ENCODE data around the gene DEAF1.

Gene DEAF1

DNA sequence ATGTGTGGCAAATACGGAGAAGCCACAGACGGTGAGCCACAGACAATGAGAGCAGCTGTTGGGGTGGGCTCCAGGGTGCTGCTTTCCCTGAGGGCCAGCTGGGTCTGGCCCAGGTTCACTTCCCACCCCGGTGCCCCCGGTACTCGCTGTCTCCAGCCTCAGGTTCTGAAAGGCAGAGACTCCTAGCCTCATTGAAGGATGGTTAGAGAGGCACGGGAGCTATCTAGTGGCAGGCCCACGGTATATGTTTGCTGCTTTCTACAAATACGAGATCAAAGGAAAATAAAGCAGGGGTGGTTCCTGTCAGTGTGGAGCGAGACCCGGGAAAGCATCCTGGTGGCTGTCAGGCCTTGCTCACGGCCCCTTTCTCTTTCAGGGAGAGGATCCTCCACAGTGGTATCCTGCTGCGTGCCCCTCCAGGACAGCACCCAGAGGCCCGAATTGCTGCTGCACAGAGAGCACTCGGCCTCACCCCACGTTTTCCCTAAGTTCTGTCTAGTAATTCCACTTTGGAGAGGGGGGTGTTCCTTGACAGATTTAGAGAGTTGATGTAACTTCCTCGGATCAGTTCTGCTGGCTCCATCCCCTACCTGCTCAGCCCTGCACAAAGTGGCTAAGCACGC, 3.6 kb upstream of the DEAF1 start:
- H3K4me3 ChIP-seq (replicated peaks; ENCODE audit: insufficient read depth, low read length), result no peak overlapping the region

DNA sequence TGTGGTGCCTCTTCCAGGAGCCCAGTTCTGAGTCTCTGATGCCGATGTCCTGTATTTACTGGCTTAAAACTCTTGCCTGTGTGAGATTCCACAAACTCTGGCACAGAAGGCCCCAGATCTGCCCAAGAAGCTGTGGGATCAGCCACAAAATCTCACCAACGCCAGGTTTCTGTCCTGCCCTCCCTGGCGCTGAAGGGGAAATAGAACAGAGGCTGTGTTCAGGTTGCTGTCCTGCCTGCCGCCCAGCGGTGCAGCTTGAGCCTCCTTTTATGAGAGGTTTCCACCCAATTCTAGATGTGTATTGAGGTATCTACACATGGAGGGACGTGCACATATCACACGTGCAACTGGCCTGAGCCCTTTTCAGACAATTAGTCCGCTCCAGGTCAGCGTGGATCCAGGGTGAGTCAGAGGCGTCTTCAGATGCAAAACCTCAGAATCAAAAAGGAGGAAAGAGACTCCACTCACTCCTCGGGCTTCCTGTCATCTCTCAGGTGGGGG, 2.8 kb upstream of the DEAF1 start:
- H3K27me3 ChIP-seq (ENCODE audit: insufficient read depth, poor library complexity, severe bottlenecking), result no peaks in the 10 kb centered on the region
- H3K4me3 ChIP-seq (replicated peaks; ENCODE audit: insufficient read depth, low read length), result peak overlapping the region; percentile 14
- peak overlapping the region; percentile 100 for H3K27ac ChIP-seq (replicated peaks)
- peak in 1 of 2 experiments; percentile 50 for DNase-seq (ENCODE audit: low read depth in 1 of 2, low spot score in 1 of 2)
- TF ChIP-seq, protein P1, sequence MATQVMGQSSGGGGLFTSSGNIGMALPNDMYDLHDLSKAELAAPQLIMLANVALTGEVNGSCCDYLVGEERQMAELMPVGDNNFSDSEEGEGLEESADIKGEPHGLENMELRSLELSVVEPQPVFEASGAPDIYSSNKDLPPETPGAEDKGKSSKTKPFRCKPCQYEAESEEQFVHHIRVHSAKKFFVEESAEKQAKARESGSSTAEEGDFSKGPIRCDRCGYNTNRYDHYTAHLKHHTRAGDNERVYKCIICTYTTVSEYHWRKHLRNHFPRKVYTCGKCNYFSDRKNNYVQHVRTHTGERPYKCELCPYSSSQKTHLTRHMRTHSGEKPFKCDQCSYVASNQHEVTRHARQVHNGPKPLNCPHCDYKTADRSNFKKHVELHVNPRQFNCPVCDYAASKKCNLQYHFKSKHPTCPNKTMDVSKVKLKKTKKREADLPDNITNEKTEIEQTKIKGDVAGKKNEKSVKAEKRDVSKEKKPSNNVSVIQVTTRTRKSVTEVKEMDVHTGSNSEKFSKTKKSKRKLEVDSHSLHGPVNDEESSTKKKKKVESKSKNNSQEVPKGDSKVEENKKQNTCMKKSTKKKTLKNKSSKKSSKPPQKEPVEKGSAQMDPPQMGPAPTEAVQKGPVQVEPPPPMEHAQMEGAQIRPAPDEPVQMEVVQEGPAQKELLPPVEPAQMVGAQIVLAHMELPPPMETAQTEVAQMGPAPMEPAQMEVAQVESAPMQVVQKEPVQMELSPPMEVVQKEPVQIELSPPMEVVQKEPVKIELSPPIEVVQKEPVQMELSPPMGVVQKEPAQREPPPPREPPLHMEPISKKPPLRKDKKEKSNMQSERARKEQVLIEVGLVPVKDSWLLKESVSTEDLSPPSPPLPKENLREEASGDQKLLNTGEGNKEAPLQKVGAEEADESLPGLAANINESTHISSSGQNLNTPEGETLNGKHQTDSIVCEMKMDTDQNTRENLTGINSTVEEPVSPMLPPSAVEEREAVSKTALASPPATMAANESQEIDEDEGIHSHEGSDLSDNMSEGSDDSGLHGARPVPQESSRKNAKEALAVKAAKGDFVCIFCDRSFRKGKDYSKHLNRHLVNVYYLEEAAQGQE (IDR thresholded peaks at IDR 0.05; ENCODE audit: insufficient replicate concordance, low read depth), result no peak
- TF ChIP-seq GABPA (IDR thresholded peaks at IDR 0.05; ENCODE audit: low read depth) (no peak), SPI1 (IDR thresholded peaks at IDR 0.05; ENCODE audit: borderline replicate concordance, low read depth) (no peak), POLR2AphosphoS5 (IDR thresholded peaks at IDR 0.05; ENCODE audit: low read depth) (no peak)
- TF ChIP-seq, protein P2, sequence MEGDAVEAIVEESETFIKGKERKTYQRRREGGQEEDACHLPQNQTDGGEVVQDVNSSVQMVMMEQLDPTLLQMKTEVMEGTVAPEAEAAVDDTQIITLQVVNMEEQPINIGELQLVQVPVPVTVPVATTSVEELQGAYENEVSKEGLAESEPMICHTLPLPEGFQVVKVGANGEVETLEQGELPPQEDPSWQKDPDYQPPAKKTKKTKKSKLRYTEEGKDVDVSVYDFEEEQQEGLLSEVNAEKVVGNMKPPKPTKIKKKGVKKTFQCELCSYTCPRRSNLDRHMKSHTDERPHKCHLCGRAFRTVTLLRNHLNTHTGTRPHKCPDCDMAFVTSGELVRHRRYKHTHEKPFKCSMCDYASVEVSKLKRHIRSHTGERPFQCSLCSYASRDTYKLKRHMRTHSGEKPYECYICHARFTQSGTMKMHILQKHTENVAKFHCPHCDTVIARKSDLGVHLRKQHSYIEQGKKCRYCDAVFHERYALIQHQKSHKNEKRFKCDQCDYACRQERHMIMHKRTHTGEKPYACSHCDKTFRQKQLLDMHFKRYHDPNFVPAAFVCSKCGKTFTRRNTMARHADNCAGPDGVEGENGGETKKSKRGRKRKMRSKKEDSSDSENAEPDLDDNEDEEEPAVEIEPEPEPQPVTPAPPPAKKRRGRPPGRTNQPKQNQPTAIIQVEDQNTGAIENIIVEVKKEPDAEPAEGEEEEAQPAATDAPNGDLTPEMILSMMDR (IDR thresholded peaks at IDR 0.05; ENCODE audit: insufficient read depth, low read length), result no peak

More for the DNA sequence above, 3.6 kb upstream of the DEAF1 start:
- Histone ChIP-seq H3K27ac (replicated peaks) (no peak overlapping the region), H3K27me3 (ENCODE audit: insufficient read depth, poor library complexity, severe bottlenecking) (no peaks in the 10 kb centered on the region)
- TF ChIP-seq POLR2AphosphoS5 (IDR thresholded peaks at IDR 0.05; ENCODE audit: low read depth) (no peak), SPI1 (IDR thresholded peaks at IDR 0.05; ENCODE audit: borderline replicate concordance, low read depth) (no peak), GABPA (IDR thresholded peaks at IDR 0.05; ENCODE audit: low read depth) (no peak)
- TF ChIP-seq, protein P1 (IDR thresholded peaks at IDR 0.05; ENCODE audit: insufficient replicate concordance, low read depth), result no peak
- TF ChIP-seq, protein P2 (IDR thresholded peaks at IDR 0.05; ENCODE audit: insufficient read depth, low read length), result no peak
- DNase-seq (ENCODE audit: low read depth in 1 of 2, low spot score in 1 of 2), result no peak

DNA sequence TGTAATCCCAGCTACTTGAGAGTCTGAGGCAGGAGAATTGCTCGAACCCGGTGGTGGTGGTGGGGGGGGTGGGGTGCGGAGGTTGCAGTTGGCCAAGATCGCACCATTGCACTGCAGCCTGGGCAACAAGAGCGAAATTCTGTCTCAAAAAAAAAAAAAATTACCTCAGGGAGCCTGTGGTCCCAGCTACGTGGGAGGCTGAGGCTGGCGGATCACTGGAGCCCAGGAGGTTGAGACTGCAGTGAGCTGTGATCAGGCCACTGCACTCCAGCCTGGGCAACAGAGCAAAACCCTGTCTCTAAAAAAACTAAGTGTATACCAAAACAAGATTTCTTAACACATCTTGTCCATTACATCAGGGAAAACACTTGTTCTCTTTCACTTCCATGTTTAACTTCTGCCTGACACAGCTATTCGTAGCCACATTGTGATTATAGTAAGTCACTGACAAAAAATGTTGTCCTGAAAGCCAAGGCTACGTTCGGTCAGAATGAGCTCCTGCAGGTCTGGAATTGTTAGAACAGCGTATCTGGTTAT, 2.0 kb upstream of the DEAF1 start:
- Histone ChIP-seq H3K27ac (replicated peaks) (peak overlapping the region; percentile 100), H3K27me3 (ENCODE audit: insufficient read depth, poor library complexity, severe bottlenecking) (no peaks in the 10 kb centered on the region), H3K4me3 (replicated peaks; ENCODE audit: insufficient read depth, low read length) (peak overlapping the region; percentile 49)
- DNase-seq (ENCODE audit: low read depth in 1 of 2, low spot score in 1 of 2), result peak; percentile 44 to 47
- no peak for TF ChIP-seq GABPA (IDR thresholded peaks at IDR 0.05; ENCODE audit: low read depth)
- no peak for TF ChIP-seq POLR2AphosphoS5 (IDR thresholded peaks at IDR 0.05; ENCODE audit: low read depth)
- TF ChIP-seq SPI1 (IDR thresholded peaks at IDR 0.05; ENCODE audit: borderline replicate concordance, low read depth), result no peak
- TF ChIP-seq, protein P1 (IDR thresholded peaks at IDR 0.05; ENCODE audit: insufficient replicate concordance, low read depth), result no peak
- TF ChIP-seq, protein P2 (IDR thresholded peaks at IDR 0.05; ENCODE audit: insufficient read depth, low read length), result no peak
